Left lung (tissue), 10 donors: ENCODE data around the gene TST. TPM values are rescaled to one million over a fixed set of nuclear protein-coding genes. Genes with fewer than 3 reads are reported as not detected.

Experiments used
- ATAC-seq: fragments of 200-7000 bp; cut with Tn5 transposase; one replicate; pipeline ENCODE4 v1.9.1; 2020; ENCODE audit warnings: moderate library complexity
- DNase-seq, 4 donors: peaks; one replicate each; pipeline ENCODE4 v3.0.0-alpha.2; 2013 to 2020
- H3K27ac ChIP-seq, 2 donors: fragments of 200-600 bp; sonication (generic) in 1 of 2; one replicate each; pipeline versions ENCODE4 v1.5.0 to v1.8.0; 2020 to 2021
- H3K27me3 ChIP-seq, 2 donors: fragments of 200-600 bp; sonication (generic) in 1 of 2; one replicate each; pipeline versions ENCODE4 v1.5.0 to v1.8.0; 2020 to 2021
- H3K36me3 ChIP-seq, 2 donors: fragments of 200-600 bp; sonication (generic) in 1 of 2; one replicate each; pipeline versions ENCODE4 v1.5.0 to v1.8.0; 2020 to 2021
- H3K4me1 ChIP-seq, 2 donors: fragments of 200-600 bp; one replicate each; pipeline ENCODE4 v1.8.0; 2021
- H3K4me3 ChIP-seq, 2 donors: fragments of 200-600 bp; sonication (generic) in 1 of 2; one replicate each; pipeline versions ENCODE4 v1.5.0 to v1.8.0; 2020 to 2021; ENCODE audit warnings: mild to moderate bottlenecking in 1 of 2
- H3K9me3 ChIP-seq, 2 donors: fragments of 200-600 bp; sonication (generic) in 1 of 2; one replicate each; pipeline versions ENCODE4 v1.5.0 to v1.8.0; 2020 to 2021
- intact Hi-C, 2 donors: fragments of 100-400 bp; cut with DNase I; formaldehyde crosslinking; loops; one replicate each; pipeline versions ENCODE4 v1.11.2 to v1.14.2; 2022
- polyA plus RNA-seq, 6 donors: library from polyadenylated mRNA; unstranded; fragments of 120-200 nt; gene quantifications; one replicate each; pipeline ENCODE4 v1.2.1, GENCODE V29; 2013; ENCODE audit not compliant: insufficient read length in 6 of 6
- total RNA-seq, 2 donors: library from RNA; stranded (reverse); fragmentation: NEBNext Ultra II Directional; extraction: Animal tissue kit (Norgen Biotek cat#: 25700); gene quantifications; one replicate each; pipeline ENCODE4 v1.2.1, GENCODE V29; 2021
- TF ChIP-seq, protein P1 (sequence below), 2 donors: fragments of 200-600 bp; sonication (generic) in 1 of 2; IDR thresholded peaks; one replicate each; pipeline versions ENCODE4 v1.5.0 to v1.8.0; 2021; ENCODE audit warnings: antibody characterized with exemption in 2 of 2
- donor health status: DM: no; HTN: yes; CAD: no.
- donor health status: DM: no; HTN: no; CAD: no.

The TST gene
- total and polyA plus RNA-seq, 8 donors: 14.7 to 52.0 (median 23.5) TPM

DNA sequence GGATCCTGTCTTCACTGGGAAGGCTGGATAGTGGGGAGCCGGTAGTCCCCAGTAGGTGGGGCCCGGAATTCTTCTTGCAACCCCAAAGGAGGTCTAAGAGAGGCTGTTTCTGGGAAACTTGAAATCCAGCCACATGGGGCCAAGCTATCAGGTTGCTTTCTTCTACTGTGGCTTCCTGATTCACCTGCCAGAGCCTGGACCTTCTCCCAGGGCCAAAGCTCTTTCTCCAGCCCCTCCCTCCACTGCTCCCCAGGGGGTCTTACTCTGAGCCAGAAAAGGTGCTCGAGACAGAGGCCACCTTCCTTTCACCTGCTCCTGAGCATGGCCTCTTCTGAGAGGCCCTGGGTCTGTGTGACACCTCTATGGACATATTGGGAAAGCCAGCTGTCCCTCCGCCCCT, 9.1 kb downstream of the TST start:
- H3K36me3 ChIP-seq: no peaks in the 10 kb centered on the region
- peaks cover 0 to 23% of the 10 kb centered on the region in 2 donors for H3K4me1 ChIP-seq
- no peak for ATAC-seq
- TF ChIP-seq, protein P1, sequence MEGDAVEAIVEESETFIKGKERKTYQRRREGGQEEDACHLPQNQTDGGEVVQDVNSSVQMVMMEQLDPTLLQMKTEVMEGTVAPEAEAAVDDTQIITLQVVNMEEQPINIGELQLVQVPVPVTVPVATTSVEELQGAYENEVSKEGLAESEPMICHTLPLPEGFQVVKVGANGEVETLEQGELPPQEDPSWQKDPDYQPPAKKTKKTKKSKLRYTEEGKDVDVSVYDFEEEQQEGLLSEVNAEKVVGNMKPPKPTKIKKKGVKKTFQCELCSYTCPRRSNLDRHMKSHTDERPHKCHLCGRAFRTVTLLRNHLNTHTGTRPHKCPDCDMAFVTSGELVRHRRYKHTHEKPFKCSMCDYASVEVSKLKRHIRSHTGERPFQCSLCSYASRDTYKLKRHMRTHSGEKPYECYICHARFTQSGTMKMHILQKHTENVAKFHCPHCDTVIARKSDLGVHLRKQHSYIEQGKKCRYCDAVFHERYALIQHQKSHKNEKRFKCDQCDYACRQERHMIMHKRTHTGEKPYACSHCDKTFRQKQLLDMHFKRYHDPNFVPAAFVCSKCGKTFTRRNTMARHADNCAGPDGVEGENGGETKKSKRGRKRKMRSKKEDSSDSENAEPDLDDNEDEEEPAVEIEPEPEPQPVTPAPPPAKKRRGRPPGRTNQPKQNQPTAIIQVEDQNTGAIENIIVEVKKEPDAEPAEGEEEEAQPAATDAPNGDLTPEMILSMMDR (IDR thresholded peaks at IDR 0.05): no peak
- H3K4me3 ChIP-seq: no peak overlapping the region
- no peak for DNase-seq
- H3K9me3 ChIP-seq: no peaks in the 10 kb centered on the region
- no peak overlapping the region for H3K27ac ChIP-seq
- no peaks in the 10 kb centered on the region for H3K27me3 ChIP-seq
- intact Hi-C loops: no loop called here

DNA sequence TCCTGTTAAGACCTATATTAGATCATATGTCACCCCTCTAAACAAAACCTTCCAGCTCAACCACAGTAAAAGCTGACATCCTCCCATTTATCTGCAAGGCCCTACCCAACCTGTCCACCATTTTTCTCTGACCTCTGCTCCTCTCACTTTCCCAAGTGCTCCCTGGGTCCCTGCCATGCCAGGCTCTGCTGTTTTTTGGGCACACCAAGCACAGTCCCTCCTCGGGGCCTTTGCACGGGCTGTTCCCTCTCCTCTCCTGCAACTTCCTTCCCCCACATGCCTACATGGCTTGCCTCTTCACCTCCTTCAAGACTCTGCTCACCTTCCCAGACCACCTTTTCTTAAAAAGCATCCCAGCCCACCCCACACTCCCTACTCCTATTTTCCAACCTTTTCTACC, 9.8 kb downstream of the TST start:
- intact Hi-C loops: no loop called here

DNA sequence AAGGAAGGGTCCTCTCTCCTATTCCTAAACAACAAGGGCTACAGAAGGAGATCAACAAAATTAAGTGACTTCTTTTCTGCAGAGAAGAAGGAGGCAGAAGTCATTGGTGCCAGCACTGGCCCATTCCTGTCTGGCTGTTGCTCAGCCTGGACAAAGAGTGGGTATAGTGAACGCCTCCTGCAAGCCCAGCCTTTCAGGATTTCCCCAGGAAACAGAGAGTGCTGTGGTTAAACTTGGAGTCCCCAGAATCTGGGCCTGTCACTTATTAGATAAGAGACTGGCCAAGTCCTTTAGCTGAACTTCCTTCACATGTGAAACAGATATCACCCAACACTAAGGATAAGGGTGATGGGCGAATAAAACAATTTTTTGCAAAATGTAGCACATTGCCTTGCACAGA, 10.9 kb downstream of the TST start:
- intact Hi-C loops: no loop called here
- TF ChIP-seq, protein P1 (IDR thresholded peaks at IDR 0.05): no peak
- no peak overlapping the region for H3K27ac ChIP-seq

More for the DNA sequence above, 9.8 kb downstream of the TST start:
- no peak overlapping the region for H3K27ac ChIP-seq
- H3K36me3 ChIP-seq: no peaks in the 10 kb centered on the region
- TF ChIP-seq, protein P1 (IDR thresholded peaks at IDR 0.05): no peak
- H3K4me1 ChIP-seq: peaks cover 0 to 23% of the 10 kb centered on the region in 2 donors
- H3K27me3 ChIP-seq: no peaks in the 10 kb centered on the region
- H3K4me3 ChIP-seq: no peak overlapping the region
- ATAC-seq: no peak
- no peak for DNase-seq
- no peaks in the 10 kb centered on the region for H3K9me3 ChIP-seq

DNA sequence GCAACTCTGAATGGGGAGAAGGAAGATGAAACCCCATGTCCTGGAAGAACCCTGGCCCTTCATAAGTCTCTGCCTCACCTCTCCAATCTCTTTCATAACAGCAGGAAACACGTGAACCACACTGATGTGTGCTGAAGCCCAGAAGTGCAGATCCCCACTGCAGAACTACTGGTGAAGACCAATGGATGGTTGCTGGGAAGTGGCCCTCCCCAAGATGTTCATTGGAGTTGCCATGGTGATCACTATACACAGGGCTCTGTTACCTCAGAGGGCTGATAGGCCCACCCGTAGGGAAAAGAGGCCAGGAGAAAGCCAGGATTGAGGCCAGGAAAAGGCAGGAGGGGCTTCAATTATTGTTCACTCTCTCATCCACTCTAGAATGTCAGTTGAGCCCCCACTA, 11.6 kb downstream of the TST start:
- no peaks in the 10 kb centered on the region for H3K9me3 ChIP-seq
- ATAC-seq (no peak), DNase-seq (no peak)
- H3K36me3 ChIP-seq: no peaks in the 10 kb centered on the region
- TF ChIP-seq, protein P1 (IDR thresholded peaks at IDR 0.05): no peak
- no peak overlapping the region for H3K4me3 ChIP-seq
- peaks cover 0 to 16% of the 10 kb centered on the region in 2 donors for H3K4me1 ChIP-seq
- no peaks in the 10 kb centered on the region for H3K27me3 ChIP-seq
- intact Hi-C loops: no loop called here
- no peak overlapping the region for H3K27ac ChIP-seq

More for the DNA sequence above, 10.9 kb downstream of the TST start:
- Histone ChIP-seq H3K36me3 (no peaks in the 10 kb centered on the region), H3K9me3 (no peaks in the 10 kb centered on the region), H3K4me1 (peaks cover 0 to 18% of the 10 kb centered on the region in 2 donors), H3K4me3 (no peak overlapping the region), H3K27me3 (no peaks in the 10 kb centered on the region)
- DNase-seq (no peak), ATAC-seq (no peak)

DNA sequence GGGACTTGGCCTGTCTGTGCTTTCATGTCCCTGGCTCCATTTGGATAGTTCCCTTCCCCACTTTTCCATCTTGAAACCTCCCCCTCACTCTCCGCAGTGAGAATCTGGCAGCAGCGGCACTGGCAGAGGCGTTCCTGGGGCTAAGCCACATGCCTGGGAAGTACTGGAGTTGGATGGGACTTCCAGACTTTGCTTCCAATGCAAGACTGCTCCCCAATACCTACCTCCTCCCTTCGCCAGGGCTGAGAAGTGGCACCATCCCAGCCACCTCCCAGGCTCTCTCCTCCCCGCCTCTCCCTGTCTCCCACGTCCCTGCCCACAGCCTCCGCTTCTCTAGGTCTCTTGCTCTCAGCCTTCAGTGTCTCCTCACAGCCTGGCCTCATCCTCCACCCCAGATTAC, 16.6 kb downstream of the TST start:
- Histone ChIP-seq H3K27ac (no peak overlapping the region), H3K27me3 (no peaks in the 10 kb centered on the region), H3K4me1 (peaks cover 0 to 3% of the 10 kb centered on the region in 2 donors), H3K36me3 (no peaks in the 10 kb centered on the region), H3K9me3 (no peaks in the 10 kb centered on the region), H3K4me3 (no peak overlapping the region)
- DNase-seq: no peak
- intact Hi-C loops: no loop called here
- no peak for ATAC-seq
- TF ChIP-seq, protein P1 (IDR thresholded peaks at IDR 0.05): no peak
